ENCODE results near the gene HEYL.

- TF ChIP-seq CTCF (IDR thresholded peaks at IDR 0.05) (no peak), POLR2A (IDR thresholded peaks at IDR 0.05) (no peak)
Observed at GRCh38 chr1:39668111-39668510, 28.7 kb upstream of the HEYL start.

Measured in tibial nerve (tissue), 3 donors.